Measurements from ENCODE around the gene INPP5K. TPM values are rescaled to one million over a fixed set of nuclear protein-coding genes. Genes with fewer than 3 reads are reported as not detected.
"Not testable (repeated sequence)": the region's sequence is repeated elsewhere in the genome, so short reads cannot be mapped to it uniquely, and the experiment has no call there.

INPP5K gene
- total and polyA plus RNA-seq, 2 of the 4 experiments (the other 2 are of a cell fraction) = 14.9 to 17.4 TPM

GRCh38 chr17:1445695-1446094, 70.7 kb downstream of the INPP5K start:
- dilution Hi-C loops (cut with HindIII; ENCODE audit: low sequenced_read_pairs, unreplicated experiment); POLR2A ChIA-PET (ENCODE audit: unreplicated experiment): not testable (repeated sequence)

More at GRCh38 chr17:1445695-1446094, 70.7 kb downstream of the INPP5K start:
- CTCF ChIA-PET; H4K91ac ChIP-seq (ENCODE audit: insufficient read depth, low read depth, low read length); H2AK9ac ChIP-seq (replicated peaks; ENCODE audit: low read depth, low read length, poor library complexity); H3K9me3 ChIP-seq (ENCODE audit: control insufficient read depth, insufficient read depth, low read length); ATAC-seq (ENCODE audit: low read depth); in situ Hi-C loops (cut with MboI; ENCODE audit: low sequenced_read_pairs); H3K9ac ChIP-seq (ENCODE audit: low read depth, low read length); H3K27me3 ChIP-seq (ENCODE audit: control insufficient read depth, insufficient read depth, low read length); H3K4me2 ChIP-seq (ENCODE audit: low read depth, low read length); intact Hi-C loops (cut with micrococcal nuclease); H2AFZ ChIP-seq (replicated peaks; ENCODE audit: low read length, poor library complexity); H3K18ac ChIP-seq (ENCODE audit: low read depth, low read length); H3K14ac ChIP-seq (replicated peaks; ENCODE audit: low read depth, low read length); H3K4ac ChIP-seq (ENCODE audit: low read depth, low read length); H3K4me1 ChIP-seq (ENCODE audit: control insufficient read depth, insufficient read depth, low read length); H3K4me3 ChIP-seq (ENCODE audit: insufficient read depth, low read depth, low read length); H4K8ac ChIP-seq (ENCODE audit: low read depth in 2 of 2, low read length in 2 of 2); BruUV-seq (replicated peaks); H2AK5ac ChIP-seq (ENCODE audit: low read depth, low read length); H2BK5ac ChIP-seq (ENCODE audit: low read depth, low read length, poor library complexity, severe bottlenecking); DNase-seq; H2BK20ac ChIP-seq (ENCODE audit: low read depth, low read length); H3K23ac ChIP-seq (ENCODE audit: low read depth, low read length); H2BK120ac ChIP-seq (ENCODE audit: low read depth, low read length); H4K5ac ChIP-seq (ENCODE audit: low read depth, low read length); H3K27ac ChIP-seq (ENCODE audit: insufficient read depth, low read length); H3K56ac ChIP-seq (ENCODE audit: extremely low read depth, insufficient read depth, low read length); H2BK15ac ChIP-seq (ENCODE audit: low read depth, low read length): not testable (repeated sequence)
- Histone ChIP-seq H3K79me1 (ENCODE audit: low read depth in 1 of 2, low read length in 2 of 2) (peaks cover 0 to 49% of the 10 kb centered on the region in 2 experiments; a peak in 3 of 4 replicates), H4K20me1 (ENCODE audit: insufficient read depth, low read length) (peaks cover 89% of the 10 kb centered on the region), H3K9me1 (ENCODE audit: insufficient read depth, low read length) (peaks cover 19% of the 10 kb centered on the region; the same call in 1 of the 2 replicates), H3K36me3 (ENCODE audit: control insufficient read depth, insufficient read depth, low read length) (peaks cover 18% of the 10 kb centered on the region)
- WGBS, 2 experiments (ENCODE audit: extremely low coverage in 2 of 2, insufficient read length in 1 of 2) = no CpG with 5 or more reads among the region's 4 CpGs

Other genes starting within 250 kb of the INPP5K start
- not detected in 2 replicates for gene BHLHA9, start 246.2 kb downstream of the INPP5K start, total RNA-seq (2012; rRNA removed)
- gene BHLHA9, start 246.2 kb downstream of the INPP5K start, polyA plus RNA-seq (2012; rRNA removed) = not detected in 2 replicates
- gene TRARG1, start 236.9 kb downstream of the INPP5K start, total RNA-seq (2012; rRNA removed) = not detected in 2 replicates
- not detected in 2 replicates for gene TRARG1, start 236.9 kb downstream of the INPP5K start, polyA plus RNA-seq (2012; rRNA removed)
- gene YWHAE, start 116.4 kb downstream of the INPP5K start, total RNA-seq (2012; rRNA removed) = 358 and 964 TPM in 2 replicates
- 774 and 817 TPM in 2 replicates for gene YWHAE, start 116.4 kb downstream of the INPP5K start, polyA plus RNA-seq (2012; rRNA removed)
- gene CRK, start 60.4 kb downstream of the INPP5K start, total RNA-seq (2012; rRNA removed) = 100 and 123 TPM in 2 replicates
- gene CRK, start 60.4 kb downstream of the INPP5K start, polyA plus RNA-seq (2012; rRNA removed) = 48.5 and 57.6 TPM in 2 replicates
- gene MYO1C, start 23.9 kb downstream of the INPP5K start, total RNA-seq (2012; rRNA removed) = 174 and 196 TPM in 2 replicates
- 162 and 188 TPM in 2 replicates for gene MYO1C, start 23.9 kb downstream of the INPP5K start, polyA plus RNA-seq (2012; rRNA removed)
- gene PITPNA, start 46.2 kb upstream of the INPP5K start, total RNA-seq (2012; rRNA removed) = 19.2 and 25.8 TPM in 2 replicates
- gene PITPNA, start 46.2 kb upstream of the INPP5K start, polyA plus RNA-seq (2012; rRNA removed) = 33.1 and 40.1 TPM in 2 replicates
- 3.3 and 3.8 TPM in 2 replicates for gene SLC43A2, start 112.2 kb upstream of the INPP5K start, total RNA-seq (2012; rRNA removed)
- 9.0 and 10.3 TPM in 2 replicates for gene SLC43A2, start 112.2 kb upstream of the INPP5K start, polyA plus RNA-seq (2012; rRNA removed)
- 0.18 and 0.28 TPM in 2 replicates for gene SCARF1, start 129.1 kb upstream of the INPP5K start, total RNA-seq (2012; rRNA removed)
- gene SCARF1, start 129.1 kb upstream of the INPP5K start, polyA plus RNA-seq (2012; rRNA removed) = 0.34 and 0.43 TPM in 2 replicates
- 3.9 TPM in 2 replicates for gene RILP, start 133.3 kb upstream of the INPP5K start, total RNA-seq (2012; rRNA removed)
- 6.0 and 7.3 TPM in 2 replicates for gene RILP, start 133.3 kb upstream of the INPP5K start, polyA plus RNA-seq (2012; rRNA removed)
- gene PRPF8, start 168.3 kb upstream of the INPP5K start, total RNA-seq (2012; rRNA removed) = 113 and 141 TPM in 2 replicates
- 160 and 167 TPM in 2 replicates for gene PRPF8, start 168.3 kb upstream of the INPP5K start, polyA plus RNA-seq (2012; rRNA removed)
- gene TLCD2, start 193.8 kb upstream of the INPP5K start, total RNA-seq (2012; rRNA removed) = 0.72 and 0.83 TPM in 2 replicates
- 0.67 and 1.2 TPM in 2 replicates for gene TLCD2, start 193.8 kb upstream of the INPP5K start, polyA plus RNA-seq (2012; rRNA removed)
- 3.0 and 3.9 TPM in 2 replicates for gene WDR81, start 208.1 kb upstream of the INPP5K start, total RNA-seq (2012; rRNA removed)
- 8.4 and 10.4 TPM in 2 replicates for gene WDR81, start 208.1 kb upstream of the INPP5K start, polyA plus RNA-seq (2012; rRNA removed)
- not detected in 2 replicates for gene SERPINF2, start 226.3 kb upstream of the INPP5K start, total RNA-seq (2012; rRNA removed)
- gene SERPINF2, start 226.3 kb upstream of the INPP5K start, polyA plus RNA-seq (2012; rRNA removed) = not detected in 2 replicates
- 11.7 and 15.6 TPM in 2 replicates for gene SERPINF1, start 245.4 kb upstream of the INPP5K start, total RNA-seq (2012; rRNA removed)
- gene SERPINF1, start 245.4 kb upstream of the INPP5K start, polyA plus RNA-seq (2012; rRNA removed) = 90.2 and 94.3 TPM in 2 replicates

Measured in IMR-90 (cell line).